ENCODE results near the gene POGK. TPM values are rescaled to one million over a fixed set of nuclear protein-coding genes. Genes with fewer than 3 reads are reported as not detected.

POGK gene, protein sequence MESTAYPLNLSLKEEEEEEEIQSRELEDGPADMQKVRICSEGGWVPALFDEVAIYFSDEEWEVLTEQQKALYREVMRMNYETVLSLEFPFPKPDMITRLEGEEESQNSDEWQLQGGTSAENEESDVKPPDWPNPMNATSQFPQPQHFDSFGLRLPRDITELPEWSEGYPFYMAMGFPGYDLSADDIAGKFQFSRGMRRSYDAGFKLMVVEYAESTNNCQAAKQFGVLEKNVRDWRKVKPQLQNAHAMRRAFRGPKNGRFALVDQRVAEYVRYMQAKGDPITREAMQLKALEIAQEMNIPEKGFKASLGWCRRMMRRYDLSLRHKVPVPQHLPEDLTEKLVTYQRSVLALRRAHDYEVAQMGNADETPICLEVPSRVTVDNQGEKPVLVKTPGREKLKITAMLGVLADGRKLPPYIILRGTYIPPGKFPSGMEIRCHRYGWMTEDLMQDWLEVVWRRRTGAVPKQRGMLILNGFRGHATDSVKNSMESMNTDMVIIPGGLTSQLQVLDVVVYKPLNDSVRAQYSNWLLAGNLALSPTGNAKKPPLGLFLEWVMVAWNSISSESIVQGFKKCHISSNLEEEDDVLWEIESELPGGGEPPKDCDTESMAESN
- 26.1 to 33.4 TPM (median 31.4 TPM) in 5 replicates for total RNA-seq (2022; extraction: Qiagen RNA extraction)

DNA sequence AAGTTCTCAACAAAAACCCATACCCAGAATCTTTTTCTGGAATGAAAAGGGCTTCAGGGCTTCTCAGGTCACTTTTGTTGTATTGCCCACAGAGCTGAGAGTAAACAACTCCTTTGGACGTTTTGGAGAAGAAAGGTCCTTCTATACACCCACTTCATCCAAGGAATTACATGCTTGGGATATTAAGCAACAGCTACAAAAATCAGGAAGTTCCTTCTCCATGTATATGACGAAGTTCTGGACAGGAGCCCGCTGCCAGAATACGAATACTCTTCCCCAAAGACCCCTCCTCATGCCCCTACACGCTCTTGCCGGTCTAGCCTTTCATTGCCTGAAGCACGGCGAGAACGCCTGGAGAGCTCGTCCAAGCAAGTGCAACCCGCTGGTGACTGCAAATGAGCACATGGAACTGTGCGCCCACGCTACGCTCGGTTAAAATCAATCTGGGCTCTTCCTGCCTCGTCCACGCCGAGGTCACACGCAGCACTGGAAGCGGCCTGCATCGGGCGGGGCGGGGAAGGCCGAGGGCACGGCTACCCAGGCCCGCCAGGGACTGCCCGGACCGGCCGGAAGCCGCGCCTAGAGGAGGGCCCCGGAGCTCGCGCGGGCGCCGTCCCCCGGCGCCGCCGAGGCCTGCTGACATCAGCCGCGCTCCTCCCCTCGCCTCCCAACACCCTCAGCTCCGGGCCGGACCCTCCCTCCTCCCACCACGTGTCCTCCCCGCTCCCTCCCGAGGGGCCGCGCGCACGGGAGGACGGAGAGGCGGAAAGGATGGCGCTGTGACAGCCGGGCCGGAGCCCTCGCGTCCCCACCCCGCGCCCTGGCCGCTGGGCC, at the start of gene POGK:
Gene POGK (plus strand): TSS at position 710 of the 834 bp plus-strand sequence. CDS start 1,482 bp downstream, outside the sequence.

DNA sequence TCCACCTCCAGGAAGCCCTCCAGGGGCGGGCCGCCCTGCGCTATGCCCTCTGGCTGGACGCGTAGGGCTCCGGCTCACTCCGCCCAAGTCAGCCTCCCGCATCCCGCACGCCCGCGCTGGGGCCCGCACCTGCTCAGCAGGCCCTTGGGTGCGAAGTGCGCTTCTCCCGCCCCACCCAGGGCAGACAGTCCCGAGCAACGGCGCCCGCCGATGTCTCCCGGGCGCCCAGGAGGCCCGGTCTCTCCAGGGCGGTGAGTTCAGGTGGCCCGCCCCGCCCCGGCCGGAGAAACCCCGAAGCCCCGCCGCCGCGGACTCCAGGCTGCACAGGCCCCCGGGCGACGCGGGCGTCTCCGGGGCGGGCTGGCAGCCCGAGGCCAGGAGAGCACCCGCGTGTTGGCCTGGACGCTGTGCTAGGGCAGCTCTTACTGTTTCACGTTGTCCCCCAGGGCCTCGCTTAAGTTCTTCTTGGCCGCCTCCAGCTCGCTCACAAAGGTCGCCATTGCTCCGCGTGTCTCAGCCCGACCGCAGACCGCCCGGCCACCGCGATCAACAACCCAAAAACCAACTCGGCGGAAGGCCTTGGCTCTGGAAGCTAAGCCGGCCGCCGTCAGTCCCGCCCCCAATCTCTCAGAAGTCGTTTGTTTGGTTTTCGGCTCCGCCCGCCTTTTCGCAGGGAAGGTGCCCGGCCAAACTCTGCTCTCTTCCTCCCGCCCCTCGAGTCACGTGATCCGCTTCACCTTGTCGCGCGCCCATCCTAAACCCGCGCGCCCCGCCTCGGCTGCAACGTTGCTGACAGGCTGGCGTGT, 36.7 kb downstream of the POGK start, which contains the start of gene TADA1:
Gene TADA1 (minus strand): TSS at position 531 of the 806 bp plus-strand sequence. CDS start 31 bp downstream, at position 500.

Other genes with a start within 250 kb of the POGK start
- 11.0 to 13.5 TPM (median 12.4 TPM) in 5 replicates for gene TADA1, start 36.8 kb downstream of the POGK start, total RNA-seq (2022; extraction: Qiagen RNA extraction)
- 0.05 to 0.13 TPM (median 0.11 TPM) in 3 of 5 replicates, not detected in the others for gene ILDR2, start 136.1 kb downstream of the POGK start, total RNA-seq (2022; extraction: Qiagen RNA extraction)
- gene MAEL, start 149.8 kb downstream of the POGK start, total RNA-seq (2022; extraction: Qiagen RNA extraction), result not detected in 5 replicates

Measured in A549 treated with dexamethasone at 1 μM for 4 hours (cell line).